Hippocampal formation (tissue), 2 donors: ENCODE data around the gene PRKCZ.

ENCODE experiments used
- DNase-seq, 2 donors: peaks; one replicate each; lab custom pipeline; 2025; lab: John Stamatoyannopoulos, UW

Gene PRKCZ

DNA sequence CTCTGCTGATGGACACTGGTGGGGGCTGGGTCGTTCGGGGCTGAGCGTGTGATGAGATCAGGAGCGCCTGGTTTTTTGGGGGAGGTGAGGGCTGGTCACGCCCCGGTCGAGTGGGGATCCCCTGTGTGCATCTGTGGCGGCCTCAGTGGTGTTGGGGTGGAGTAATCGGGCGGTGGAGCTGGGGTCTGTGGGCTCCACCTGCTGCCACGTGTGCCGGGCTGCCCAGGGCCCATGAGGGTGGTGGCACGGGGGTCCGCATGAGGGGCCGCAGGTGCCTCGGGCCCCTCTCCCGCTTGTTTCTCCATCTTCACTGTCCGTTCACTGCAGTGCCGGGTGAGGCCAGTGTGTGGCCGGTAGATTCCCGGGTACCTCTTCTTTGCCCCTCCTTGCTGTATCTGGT lies 17.2 kb downstream of the PRKCZ start:
- DNase-seq: no peak

DNA sequence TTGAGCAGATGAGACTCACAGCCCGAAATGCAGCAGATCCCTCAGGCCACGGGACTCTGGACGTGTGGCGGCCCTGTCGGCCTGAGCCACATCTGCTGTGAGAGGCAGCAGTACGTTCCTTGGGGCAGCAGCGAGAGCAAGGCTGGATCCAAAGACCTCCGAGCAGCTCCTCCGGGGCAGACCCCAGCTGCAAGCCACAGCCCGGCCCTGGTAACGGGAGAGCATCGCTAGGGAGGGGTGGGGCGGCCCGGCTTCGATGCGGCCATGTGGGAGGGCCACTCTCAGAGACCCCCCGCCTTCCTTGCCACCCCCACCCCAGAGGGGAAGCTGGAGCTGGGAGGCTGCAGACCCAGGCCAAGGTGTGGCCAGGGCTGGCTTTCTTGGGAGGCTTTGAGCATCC lies 17.8 kb downstream of the PRKCZ start:
- DNase-seq: no peak

DNA sequence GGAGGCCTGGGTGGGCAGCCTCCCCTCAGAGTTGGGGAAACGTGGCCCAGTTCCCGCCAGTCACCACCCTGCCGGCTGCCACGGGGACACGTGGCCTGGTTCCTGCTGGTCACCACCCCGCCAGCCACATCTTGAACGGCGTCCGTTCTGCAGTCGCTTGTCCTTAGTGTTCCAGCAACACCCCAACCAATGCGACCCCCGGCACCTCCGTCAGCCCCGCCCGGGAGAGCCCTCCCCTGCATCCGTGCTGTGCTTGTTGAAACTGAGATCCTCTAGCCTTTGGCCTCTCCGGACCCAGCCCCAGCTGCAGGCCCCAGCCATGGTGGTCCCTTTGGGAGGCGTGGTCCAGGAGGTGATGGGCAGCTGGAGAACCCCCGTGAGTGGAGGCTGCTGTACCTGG lies 18.7 kb downstream of the PRKCZ start:
- no peak for DNase-seq

DNA sequence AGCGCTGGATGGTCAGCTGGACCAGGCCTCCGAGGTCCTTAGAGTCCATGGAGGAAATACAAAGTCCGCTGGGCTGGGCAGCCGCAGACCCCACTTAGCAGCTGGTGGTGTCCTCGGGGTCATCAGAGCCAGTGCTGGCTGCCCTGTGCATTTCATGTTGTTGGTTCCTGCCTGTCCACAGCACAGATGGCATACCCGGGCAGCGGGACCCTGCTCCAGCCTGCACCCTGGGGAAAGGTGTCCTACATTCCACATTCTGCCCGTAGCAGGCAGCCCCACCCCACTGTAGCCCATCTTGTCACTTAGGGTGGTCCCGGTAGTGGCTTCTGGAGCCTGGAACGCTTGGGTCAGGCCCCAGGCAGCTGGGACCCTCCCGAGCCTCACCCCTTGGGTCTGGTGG lies 19.8 kb downstream of the PRKCZ start:
- DNase-seq: no peak

DNA sequence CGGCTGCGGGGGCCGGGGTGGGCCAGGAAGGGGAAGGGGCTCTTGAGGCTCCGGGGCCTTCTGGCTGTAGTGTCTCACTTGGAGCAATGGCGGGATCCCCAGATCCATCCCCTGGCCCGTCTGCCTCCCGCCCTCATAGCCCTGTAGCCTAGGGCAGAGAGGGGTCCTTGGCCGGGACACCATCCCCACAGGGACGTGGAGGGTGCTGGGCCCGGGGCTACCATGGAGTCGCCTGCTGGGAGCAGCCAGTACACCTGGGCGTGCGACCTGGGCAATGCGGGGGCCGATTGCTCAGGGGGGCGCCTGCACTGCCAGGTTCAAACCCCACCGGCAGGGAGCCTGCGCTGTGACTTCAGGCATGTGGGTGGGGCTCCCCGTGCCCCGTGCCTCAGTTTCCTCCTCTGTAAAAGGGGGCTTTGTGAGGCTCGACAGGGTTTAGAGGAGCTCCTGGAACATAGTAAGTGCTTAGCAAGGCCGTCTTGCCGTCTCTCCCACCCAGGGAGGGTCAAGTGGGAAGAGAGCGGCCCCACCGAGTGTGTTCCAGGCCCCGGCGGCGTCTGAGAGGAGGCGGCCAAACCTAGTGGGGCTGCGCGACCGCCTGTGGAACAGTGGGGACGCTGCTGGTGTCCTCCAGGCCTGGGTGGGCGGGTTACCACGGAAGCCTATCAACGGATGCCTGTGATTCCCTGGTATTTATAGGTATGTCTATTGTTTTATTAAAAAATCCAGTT lies 20.8 kb downstream of the PRKCZ start:
- DNase-seq: no peak

DNA sequence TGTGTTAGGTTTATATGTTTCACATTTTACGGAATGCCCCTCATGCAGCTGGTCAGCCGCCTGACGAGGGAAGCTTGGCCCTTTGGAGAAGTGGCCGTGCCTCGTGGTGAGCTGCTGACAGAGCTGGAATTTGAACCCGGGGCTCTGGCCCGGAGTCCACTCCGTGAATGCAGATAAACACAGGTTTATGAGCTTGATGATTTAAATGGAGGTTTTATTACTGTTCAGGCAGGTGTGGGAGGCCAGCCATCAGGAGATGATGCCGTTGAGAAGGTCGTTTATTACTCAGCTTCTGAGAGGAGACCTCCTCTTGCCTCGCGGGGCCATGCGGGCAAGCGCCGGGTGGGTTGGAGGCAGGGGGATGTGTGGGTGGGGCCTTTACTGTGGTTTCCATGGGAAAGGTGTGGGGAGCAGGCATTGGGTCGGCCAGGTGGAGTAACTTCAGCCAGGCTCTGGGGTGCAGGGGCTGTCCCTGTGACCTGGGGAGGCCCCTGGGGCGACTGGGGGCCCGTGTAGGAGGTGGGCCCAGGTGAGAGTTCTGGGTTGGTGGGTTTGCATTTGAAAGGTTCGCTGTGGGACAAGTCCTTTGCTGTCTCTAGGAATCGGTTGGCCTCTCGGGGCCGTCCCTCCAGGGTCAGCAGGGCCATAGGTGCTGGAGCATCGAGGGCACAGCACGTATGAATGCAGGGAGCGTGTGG lies 22.0 kb downstream of the PRKCZ start:
- no peak for DNase-seq

DNA sequence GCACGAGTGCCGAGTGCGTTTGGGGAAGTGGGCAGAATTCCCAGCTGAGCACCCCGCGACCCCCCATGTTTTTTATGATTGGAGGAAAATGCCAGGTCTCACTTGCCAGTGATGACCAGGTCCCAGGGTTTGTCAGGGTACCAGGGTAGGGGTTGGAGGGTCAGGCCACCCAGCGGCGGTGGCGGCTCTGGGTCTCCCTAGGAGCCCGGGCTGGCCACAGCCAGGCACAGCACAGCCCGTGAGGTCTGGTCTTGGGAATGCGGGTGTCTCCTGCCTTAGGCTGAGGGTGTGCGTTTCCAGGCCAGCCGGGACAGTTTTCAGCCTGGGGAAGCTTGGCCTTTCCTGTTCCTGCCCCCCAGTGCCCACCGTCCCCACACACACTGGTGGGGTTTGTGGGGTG lies 22.7 kb downstream of the PRKCZ start:
- DNase-seq: no peak

DNA sequence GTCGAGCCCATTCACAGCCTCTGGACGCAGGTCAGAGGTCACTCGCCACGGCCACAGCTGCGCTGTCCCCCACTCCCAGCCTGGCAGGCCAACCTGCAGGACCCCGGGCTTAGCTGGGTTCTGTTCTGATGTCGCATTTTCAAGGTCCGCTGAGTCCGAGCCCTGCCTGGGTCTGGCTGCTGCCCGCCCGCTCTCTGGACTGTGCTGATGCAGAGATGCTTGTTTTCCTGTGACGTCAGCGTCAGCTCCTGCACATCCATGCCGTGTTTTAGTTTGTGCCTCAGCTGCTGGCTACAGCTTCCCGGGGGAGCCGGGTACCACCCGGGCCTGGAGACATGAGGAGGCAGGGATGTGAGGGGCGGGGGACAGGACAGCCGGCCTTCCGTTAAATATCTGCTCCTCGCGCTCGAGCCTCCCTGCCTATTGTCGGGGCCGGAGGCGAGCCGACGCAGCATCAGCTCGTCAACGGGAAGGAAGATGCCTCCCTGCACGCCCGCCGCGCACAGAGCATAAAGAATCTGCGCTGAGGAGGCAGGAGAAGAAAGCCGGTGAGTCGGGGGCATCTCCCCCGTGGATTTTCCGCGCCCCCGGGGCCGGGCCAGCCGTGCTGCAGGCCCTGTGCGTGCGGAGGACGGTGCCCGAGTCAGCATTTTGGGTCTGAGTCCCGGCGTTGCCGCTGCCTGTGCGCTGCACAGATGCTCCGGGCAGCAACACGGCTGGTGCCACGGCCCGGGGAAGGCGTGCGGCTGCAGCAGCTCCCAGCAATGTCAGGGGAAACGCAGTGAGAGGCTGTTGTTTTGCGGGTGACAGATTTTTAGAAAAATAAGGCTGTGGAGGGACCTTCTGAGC lies 23.4 kb downstream of the PRKCZ start:
- peak; percentile 79 to 88 for DNase-seq

DNA sequence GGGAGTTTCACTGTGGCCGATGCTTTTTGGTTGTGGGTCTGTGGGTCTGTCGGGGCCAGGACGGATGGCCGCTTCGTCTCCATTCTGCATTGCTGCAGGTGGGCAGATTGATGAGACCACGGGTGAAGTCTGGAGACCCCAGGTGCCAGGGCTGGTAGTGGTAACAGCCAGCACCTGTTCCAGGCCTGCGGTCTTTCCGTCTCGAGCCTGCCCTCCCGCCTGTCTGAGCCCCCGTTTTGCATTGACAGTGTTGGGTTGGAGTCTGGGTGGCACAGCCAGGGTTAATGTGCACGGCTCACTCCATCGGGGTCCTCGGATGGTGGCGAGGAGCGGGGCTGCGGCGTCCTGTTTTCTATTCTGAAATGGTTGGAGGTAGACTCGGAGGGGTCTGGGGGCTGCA lies 24.2 kb downstream of the PRKCZ start:
- DNase-seq: no peak

DNA sequence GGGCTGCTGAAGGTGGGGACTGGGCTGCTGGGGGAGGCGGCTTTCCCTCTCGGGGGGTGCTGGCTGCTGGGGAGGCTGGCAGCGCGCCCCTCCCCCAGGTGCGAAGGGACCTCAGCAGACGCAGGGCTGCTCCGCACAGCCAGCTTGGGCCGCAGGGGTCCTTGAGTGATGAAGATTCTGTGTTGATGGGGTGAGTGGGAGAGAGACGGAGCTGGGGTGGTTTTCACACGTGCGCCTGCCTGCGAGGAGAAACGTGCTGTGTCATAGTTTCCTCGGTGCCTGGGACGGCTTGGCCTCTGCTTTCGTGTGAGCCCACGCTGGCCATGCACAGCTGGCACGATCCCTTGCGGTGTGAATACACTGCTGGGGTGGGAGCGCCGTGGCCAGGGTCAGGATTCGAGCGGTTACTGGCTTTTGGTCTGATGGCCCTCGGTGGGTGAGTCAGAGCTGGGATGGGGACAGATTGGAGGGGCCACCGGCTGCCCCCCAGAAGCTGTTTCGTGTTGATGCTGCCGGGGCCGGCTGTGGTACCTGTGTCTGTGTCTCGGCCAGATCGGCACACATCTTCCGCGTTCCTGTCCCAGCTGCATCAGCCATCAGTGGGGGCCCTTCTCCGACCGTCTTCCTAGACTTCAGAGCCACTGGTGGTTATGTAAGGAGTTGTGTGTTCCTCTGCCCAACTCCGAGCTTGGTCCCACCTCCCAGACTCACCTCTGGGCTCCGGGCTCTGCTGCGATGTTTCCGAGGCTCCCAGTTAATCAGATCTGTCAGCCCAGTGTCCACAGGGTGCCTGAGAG lies 24.9 kb downstream of the PRKCZ start:
- DNase-seq: no peak

DNA sequence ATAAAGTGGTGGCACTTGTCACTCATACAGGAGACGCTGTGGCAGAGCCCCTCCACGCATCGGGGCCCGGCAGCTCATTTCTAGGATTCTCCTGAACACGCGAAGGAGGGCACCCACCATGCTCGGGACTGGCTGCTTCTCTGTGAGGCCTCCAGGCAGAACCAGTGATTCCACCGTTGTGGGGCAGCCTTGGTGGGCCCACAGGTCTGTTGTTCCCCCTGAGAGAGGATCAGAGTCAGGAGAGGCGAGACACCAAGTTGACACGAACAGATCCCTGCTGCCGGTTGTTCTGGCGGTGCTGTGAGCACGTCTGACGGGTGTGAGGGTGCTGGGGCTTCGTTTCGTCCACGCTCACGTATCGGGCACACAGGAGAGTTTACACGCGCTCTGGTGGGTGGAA lies 26.6 kb downstream of the PRKCZ start:
- no peak for DNase-seq

DNA sequence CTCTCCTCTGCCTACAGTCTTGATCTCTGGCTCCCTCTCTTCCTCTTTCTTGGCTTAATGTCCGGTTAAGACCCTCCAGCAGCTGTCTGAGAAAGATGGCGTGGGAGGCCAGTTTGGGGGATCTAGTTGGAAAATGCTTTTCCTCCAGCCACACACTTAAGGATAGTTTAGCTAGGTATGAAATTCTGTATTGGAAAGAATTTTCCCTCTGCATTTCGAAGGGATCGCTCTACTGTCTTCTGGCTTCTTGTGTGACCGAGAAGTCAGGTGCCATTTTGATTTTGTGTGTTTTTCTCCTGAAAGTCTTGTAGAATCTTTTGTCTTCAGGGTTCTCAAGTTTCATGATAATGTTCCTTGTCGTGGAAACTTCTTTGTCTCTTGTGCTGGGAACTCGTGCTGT lies 28.0 kb downstream of the PRKCZ start:
- no peak for DNase-seq

DNA sequence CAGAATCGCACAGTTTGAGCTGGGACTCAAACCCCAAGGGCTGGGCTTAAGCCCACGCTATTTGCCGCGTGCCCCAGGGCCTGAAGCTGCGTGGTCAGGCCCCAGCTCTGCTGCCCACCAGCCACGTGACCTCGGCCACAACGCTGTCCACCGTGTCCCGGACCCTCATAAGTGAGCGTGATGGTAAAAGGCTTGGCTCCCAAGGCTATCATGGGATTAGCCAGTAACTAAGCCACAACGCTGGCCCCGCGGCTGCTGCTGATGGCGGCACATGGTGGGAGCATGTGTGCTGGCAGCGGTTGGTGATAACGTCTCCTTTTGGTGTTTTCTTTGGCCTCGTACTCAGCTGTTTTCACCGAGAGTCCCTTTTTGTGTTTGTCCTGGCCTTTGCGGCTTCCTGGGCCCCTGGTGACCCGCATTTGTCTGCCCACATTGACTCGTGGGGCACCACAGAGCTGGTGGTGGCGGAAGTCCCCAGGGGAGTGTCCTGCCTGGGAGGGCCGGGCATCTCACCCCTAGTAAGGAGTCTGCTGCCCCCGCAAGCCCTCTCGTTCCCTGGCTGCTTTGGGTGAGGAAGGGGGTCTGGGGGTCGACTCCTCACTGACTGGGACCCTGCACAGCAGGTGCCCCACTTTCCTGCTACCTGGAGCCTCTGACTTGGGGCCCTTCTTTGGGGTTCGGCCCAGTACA lies 29.3 kb downstream of the PRKCZ start:
- DNase-seq: no peak

DNA sequence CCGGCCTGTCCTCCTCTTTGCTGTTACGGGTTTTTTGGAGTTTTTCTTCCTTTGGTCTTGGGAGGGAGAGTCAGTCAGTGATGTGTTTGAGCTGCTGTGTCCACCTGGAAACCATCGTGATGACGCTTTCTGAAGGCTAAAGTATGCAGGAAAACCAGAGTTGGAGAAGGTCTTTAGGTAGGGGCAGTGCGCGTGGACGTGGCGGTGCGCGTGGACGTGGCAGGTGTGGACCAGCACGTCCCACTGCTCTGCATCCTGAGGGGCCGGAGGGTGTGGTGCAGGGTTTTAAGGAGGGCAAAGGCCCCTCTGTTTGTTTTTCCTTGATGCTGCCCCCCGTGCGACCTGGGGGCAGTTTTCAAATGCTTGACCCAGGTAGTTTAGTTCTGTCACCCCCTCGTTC lies 29.9 kb downstream of the PRKCZ start:
- DNase-seq: no peak

DNA sequence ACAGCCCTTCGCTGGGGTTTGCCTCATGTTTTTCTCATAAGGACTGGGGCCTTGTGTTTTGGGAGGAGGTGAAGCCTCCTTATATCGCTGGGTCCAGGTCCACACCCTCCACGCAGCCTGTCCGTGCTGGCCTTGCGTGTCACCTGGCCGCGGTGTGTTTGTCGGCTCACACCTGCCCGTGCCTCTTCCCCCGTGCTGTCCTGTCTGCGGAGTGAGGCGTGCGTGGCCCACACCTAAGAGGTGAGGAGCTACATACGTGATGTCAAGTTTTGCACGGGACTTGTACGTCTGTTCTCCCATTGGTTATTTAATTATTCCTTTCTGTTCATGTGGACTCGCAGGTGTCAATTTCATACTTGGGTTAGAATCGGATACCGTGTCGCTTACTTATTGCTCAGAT lies 30.7 kb downstream of the PRKCZ start:
- DNase-seq: no peak

DNA sequence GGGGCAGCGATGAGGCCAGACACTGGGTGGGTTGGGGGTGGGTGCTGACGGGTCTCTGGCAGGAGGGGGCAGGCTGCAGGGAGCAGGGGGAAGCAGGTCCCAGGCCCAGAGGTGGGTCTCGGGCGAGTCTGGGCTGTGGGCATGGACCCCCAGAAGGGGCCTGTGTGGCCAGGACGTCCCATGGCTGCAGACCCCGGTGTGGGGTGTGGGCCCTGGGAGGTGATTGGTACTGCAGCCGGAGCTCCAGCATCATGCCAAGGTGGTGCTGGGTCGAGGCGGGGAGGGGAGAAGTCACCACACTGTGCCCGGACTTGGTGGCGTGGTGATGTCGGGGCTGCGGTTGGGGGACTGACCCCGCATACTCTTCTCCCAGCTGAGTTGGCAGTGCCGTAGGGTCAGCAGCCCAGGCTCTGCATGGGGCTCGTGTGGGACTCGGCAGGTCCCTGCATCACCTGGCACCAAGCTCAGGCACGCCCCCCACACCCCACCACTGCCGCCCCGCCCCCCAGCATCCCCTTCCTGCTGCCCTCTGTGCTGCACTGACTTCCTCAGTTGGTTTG lies 31.2 kb downstream of the PRKCZ start:
- no peak for DNase-seq

DNA sequence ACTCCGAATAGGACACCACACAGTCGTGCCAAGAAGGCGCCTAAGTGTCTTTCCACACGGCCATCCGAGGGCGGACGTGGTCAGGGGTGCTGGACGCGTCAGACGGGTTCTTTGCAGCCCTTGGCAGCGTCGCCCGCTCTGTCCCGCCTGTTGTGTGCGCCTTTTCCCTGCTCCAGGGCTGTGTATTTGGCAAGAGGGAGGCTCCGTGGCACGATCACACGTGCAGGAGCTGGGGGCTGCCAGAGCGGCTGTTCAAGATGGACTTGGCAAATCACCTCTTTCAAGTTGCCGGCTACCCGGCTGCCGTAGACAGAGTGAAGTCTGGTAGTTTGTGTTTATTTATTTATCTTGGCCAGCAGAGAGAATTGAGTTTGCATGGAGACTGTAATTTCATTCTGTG lies 31.9 kb downstream of the PRKCZ start:
- DNase-seq: no peak

DNA sequence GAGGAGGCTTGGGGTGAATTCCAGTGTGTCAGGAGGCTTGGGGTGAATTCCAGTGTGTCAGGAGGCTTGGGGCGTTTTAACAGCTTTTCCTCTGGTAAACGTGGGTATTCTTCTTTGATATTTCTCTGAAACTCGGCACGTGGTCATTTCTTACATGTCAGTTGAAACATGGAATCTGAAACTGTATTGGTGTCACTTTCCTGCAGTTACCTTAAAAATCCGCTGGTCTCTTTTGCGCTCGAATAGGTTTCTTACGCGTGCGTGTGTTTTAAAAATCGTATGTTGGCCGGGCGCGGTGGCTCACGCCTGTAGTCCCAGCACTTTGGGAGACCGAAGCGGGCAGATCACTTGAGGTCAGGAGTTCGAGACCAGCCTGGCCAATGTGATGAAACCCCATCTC lies 33.5 kb downstream of the PRKCZ start:
- no peak for DNase-seq

DNA sequence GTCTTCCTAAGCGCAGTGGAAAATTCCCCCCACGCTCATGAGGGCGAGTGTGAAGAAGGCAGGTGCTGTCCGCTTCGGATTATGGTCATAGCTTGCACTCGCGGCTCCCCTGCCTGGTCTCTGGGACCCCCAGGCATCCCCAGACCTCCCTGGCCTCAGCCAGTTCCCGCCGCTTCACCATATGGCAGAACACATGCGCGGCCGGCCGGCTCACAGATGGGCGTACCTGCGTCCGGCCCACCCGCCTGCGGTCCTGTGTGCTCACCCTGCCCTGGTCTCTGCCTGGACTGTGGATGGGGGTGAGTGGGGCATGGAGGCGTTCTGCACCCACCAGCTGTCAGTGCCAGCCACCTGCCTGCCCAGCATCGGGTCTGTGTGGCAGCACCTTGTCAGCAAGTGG lies 34.1 kb downstream of the PRKCZ start:
- no peak for DNase-seq

DNA sequence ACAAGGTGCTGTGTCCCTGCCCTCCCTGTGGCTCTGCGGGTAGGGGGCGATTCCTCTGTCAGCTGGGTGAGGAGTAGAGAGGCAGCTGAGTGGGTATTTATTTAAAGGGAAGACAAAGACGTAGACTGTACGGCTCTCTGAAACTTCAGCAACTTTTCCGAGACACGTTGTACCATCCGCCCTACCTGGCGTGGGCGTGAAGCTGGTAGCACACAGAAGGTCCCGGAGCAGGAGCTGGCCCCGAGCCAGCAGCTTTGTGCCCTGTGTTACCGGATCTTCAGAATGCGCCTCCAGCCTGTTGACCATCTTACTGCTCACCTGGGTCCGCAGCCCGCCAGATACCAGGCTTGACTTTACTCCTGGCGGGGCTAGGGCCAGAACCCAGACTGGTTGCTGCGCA lies 34.9 kb downstream of the PRKCZ start:
- DNase-seq: no peak

DNA sequence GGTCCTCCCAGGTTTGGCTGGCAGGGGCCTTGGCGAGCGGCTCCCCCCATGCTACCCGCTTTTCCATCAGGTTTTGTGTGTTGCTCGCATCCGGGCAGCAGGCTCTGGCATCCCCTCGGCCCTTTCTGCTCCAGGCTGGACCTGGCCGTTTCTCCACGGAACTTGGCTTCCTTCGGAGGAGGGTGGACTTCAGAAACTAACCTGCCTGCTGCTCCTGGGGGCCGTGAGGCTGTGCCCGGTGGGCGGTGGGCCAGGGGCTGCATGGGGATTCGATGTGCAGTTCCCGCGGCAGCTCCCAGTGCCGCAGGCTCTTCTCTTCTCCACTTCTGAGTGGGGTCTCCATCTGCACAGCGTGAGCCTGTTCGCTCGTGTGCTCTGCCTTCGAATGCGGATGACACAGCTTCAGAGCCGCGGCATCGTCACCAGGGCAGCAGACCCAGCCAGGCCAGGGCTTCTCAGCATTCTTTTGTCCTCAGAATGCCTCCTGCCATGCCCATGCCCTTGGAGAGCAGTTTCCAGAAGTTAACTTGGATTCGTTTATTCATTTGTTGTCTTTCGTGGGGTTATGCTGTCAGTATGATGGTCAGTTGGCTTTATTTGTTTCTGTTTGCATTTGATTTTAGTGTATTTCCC lies 36.4 kb downstream of the PRKCZ start:
- DNase-seq: no peak
